ENCODE measurements around the gene SNX5.

Gene SNX5

GRCh38 chr20:17931513-17931912, 37.1 kb downstream of the SNX5 start:
- no peak for DNase-seq (ENCODE audit: low read depth)
- H3K4me3 ChIP-seq (ENCODE audit: low read depth, low read length), result no peak overlapping the region

- no peak for DNase-seq (ENCODE audit: low read depth)
These were observed 39.8 kb downstream of the SNX5 start for GRCh38 chr20:17928633-17929311.

DNA sequence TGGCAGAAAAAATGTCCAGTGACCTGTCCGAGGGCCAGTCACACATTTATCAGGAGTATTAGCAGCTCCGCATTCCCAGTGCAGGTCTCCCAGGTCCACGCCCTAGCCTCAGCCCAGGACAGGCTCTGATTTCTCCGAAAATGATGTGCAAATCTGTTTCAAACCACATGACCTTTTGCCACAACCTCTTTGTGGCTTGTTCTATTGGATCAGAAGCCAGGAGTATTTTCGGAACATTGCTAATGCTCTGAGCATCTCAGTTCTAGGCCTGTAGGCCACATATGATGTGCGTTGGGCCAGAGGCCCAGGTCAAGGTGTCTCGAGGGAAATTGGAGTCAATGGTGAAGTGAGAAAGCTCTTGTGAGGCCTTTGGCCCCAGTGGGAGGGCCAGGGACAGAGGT, 40.4 kb downstream of the SNX5 start:
- H3K4me3 ChIP-seq (ENCODE audit: low read depth, low read length), result no peak overlapping the region

More at GRCh38 chr20:17928633-17929311, 39.8 kb downstream of the SNX5 start:
- no peak overlapping the region for H3K4me3 ChIP-seq (ENCODE audit: low read depth, low read length)

DNA sequence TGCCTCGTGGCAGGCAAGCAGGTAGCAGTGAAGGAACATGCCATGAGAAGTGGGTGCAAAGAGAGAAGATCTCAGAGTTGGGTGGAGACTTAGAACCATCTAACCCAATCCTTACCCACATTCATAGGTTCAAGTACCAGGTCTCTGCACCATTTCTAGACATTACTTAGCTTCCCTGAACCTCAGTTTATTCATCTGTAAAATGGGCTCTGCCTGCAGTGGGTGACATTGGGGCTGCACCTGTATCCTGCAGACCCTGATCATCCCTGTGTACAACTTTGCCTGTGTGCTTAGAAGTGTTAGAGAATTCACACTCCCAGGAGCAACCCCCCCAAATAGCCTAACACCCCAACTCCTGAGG, 42.7 kb downstream of the SNX5 start:
- no peak for DNase-seq (ENCODE audit: low read depth)
- H3K4me3 ChIP-seq (ENCODE audit: low read depth, low read length), result no peak overlapping the region

More for the DNA sequence above, 40.4 kb downstream of the SNX5 start:
- no peak for DNase-seq (ENCODE audit: low read depth)

DNA sequence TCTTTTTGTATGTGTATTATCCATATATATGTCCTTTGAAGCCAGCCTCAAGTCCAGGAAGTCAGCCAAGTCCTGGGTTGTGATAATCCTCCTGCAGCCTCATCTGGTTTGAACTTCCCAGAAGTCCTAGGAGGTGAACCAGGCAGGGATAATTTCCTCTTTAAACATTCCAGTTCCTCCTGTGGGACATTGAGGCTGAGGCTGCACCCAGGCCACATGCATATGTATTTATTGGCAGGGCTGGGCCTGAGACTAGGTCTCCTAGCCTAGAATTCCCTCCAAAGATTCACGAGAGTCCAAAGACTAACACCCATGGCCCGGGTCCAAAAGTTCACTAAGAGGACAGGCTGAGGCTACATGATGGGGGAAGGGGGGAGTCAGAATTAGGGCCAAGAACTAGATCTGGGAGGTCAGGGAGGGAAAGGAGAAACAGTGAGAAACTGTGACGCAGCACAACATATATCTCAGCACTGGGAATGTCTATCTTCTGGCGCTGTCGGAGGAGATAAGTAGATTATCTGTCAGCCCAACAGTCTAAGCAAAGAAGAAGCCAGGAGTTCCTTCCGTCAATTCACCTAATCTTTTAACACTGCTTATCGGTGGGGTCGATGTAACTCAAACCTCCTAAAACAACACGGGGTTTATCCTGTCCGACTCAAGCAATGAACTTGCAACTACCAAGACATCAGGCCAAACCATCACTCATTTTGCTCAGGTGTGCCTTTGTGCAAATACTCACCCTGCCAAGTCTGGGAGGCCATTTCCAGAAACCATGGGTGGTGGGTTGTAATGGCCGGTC, 43.3 kb downstream of the SNX5 start:
- H3K4me3 ChIP-seq (ENCODE audit: low read depth, low read length), result no peak overlapping the region
- DNase-seq (ENCODE audit: low read depth), result no peak

- H3K4me3 ChIP-seq (ENCODE audit: low read depth, low read length), result no peak overlapping the region
- no peak for DNase-seq (ENCODE audit: low read depth)
These were observed 46.8 kb downstream of the SNX5 start for GRCh38 chr20:17921774-17922173.

DNA sequence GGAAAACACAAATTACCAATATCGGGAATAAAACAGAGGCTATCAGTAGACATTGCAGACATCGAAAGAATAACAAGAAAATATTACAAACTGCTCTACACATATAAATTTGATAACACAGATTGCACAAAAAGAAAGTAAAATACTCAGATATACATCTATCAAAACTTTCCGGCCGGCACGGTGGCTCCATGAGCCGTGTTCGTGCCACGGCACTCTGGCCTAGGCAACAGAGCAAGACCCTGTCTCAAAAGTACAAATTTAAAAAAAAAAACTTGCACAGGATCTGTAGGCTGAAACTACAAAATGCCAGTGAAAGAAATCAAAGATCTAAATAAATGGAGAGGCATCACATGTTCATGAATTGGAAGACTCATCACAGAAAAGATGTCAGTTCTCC, 49.4 kb downstream of the SNX5 start:
- DNase-seq (ENCODE audit: low read depth), result no peak
- no peak overlapping the region for H3K4me3 ChIP-seq (ENCODE audit: low read depth, low read length)

GRCh38 chr20:17917832-17918618, 50.6 kb downstream of the SNX5 start:
- DNase-seq (ENCODE audit: low read depth), result no peak

GRCh38 chr20:17916433-17916891, 52.1 kb downstream of the SNX5 start:
- no peak overlapping the region for H3K4me3 ChIP-seq (ENCODE audit: low read depth, low read length)
- no peak for DNase-seq (ENCODE audit: low read depth)

More at GRCh38 chr20:17917832-17918618, 50.6 kb downstream of the SNX5 start:
- H3K4me3 ChIP-seq (ENCODE audit: low read depth, low read length), result no peak overlapping the region

GRCh38 chr20:17914957-17915356, 53.6 kb downstream of the SNX5 start:
- no peak for DNase-seq (ENCODE audit: low read depth)

DNA sequence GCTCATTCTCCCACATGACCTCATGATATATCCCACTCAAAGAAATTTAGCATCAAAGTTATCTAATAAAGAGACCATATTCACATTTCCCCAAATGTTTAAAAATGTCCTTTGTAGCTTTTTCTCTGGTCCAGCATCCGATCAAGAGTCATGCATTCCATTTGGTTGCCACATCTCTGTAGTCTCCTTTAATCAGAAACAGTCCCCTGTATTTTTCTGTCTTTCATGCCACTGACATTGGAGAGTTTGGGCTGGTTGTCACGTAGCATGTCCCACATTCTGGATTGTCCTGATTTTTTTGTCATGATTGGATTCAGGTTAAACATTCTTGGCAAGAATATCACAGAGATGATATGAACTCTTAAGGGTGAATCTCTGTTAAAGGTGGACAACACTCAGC, 55.7 kb downstream of the SNX5 start:
- no peak for DNase-seq (ENCODE audit: low read depth)
- H3K4me3 ChIP-seq (ENCODE audit: low read depth, low read length), result no peak overlapping the region

More at GRCh38 chr20:17914957-17915356, 53.6 kb downstream of the SNX5 start:
- no peak overlapping the region for H3K4me3 ChIP-seq (ENCODE audit: low read depth, low read length)

DNA sequence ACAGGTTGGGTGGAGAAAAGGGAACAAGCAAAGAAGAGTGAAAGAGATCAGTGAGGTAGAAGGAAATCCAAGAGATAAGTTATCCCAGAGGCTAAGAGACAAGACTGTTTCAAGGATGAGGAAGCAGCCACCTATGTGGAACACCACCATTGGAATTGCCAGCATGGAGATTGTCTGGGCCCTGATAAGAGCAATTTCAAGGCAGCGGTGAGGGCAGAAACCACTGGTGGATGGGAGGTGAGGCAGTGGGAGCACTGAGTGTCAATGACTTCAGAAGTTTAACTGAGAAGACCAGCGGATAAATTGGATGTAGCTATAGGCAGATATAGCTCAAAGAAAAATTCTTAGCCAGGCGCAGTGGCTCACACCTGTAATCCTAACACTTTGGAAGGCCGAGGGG, 56.7 kb downstream of the SNX5 start:
- no peak for DNase-seq (ENCODE audit: low read depth)
- H3K4me3 ChIP-seq (ENCODE audit: low read depth, low read length), result no peak overlapping the region

- no peak overlapping the region for H3K4me3 ChIP-seq (ENCODE audit: low read depth, low read length)
- peak; percentile 39 for DNase-seq (ENCODE audit: low read depth)
These were observed 57.7 kb downstream of the SNX5 start for GRCh38 chr20:17910828-17911294.

DNA sequence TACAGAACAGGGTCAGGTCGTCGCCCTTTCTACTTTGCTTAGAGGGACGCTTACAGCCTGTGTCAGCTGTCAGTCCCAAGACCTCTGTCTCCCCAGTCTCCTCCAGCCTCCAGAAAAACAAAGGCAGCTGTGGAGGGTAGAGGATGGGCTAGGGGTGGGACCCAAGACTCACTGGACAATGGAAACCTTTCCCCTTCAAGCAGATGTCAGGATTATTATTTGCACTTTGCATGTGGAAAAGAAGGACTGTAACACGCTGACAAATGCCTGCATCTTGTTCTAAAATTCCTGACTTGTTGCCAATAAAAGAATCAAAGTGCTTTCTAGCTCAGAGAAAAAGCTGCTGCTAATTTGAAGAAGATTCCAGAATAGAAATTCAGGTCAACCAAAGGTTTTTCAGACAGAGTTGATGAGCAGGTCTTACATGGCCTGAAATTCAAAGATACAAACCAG, 58.7 kb downstream of the SNX5 start:
- no peak for DNase-seq (ENCODE audit: low read depth)
- H3K4me3 ChIP-seq (ENCODE audit: low read depth, low read length), result no peak overlapping the region

GRCh38 chr20:17905544-17905943, 63.0 kb downstream of the SNX5 start:
- no peak for DNase-seq (ENCODE audit: low read depth)
- no peak overlapping the region for H3K4me3 ChIP-seq (ENCODE audit: low read depth, low read length)

DNA sequence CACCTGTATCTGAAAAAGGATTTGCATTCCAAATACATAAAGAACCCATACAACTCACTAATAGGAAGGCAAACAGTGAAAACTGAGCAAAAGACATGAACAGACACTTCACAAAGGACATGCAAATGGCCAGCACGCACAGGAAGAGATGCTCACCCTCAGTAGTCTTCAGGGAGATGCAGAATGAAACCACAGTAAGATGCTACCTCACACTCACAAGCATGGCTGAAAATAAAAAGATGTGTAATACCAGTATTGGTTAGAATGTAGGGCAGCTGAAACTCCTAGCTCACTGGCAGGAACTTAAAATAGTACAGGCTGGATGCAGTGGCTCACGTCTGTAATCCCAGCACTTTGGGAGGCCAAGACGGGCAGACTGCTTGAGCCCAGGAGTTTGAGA, 64.6 kb downstream of the SNX5 start:
- no peak for DNase-seq (ENCODE audit: low read depth)
- no peak overlapping the region for H3K4me3 ChIP-seq (ENCODE audit: low read depth, low read length)

- DNase-seq (ENCODE audit: low read depth), result no peak
- no peak overlapping the region for H3K4me3 ChIP-seq (ENCODE audit: low read depth, low read length)
These were observed 66.0 kb downstream of the SNX5 start for GRCh38 chr20:17902531-17903083.

GRCh38 chr20:17901971-17902370, 66.6 kb downstream of the SNX5 start:
- no peak overlapping the region for H3K4me3 ChIP-seq (ENCODE audit: low read depth, low read length)
- DNase-seq (ENCODE audit: low read depth), result no peak

DNA sequence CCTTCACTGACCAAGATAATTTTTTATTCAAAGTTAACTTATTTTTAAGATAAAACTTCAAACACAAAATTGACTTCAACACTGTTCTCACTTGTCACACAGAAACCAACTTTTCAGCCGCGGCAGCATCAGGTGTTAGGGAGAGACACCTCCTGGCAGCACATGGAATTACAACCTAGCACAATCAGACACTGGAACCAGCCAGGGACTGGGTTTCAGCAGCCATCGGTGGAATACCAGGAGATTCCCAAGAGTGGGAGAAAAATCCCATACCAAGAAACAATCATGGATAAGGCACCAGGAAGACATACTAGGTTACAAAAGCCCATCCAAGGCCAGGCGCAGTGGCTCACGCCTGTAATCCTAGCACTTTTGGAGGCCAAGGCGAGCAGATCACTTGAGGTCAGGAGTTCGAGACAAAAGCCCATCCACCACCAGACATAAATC, 70.0 kb downstream of the SNX5 start:
- peak; percentile 15 for DNase-seq (ENCODE audit: low read depth)

More for the DNA sequence above, 70.0 kb downstream of the SNX5 start:
- no peak overlapping the region for H3K4me3 ChIP-seq (ENCODE audit: low read depth, low read length)

Measured in skeletal muscle cell (primary cell).